HEK293 (cell line): ENCODE measurements around the gene BTRC.

Source experiments
- EGR2 ChIP-seq: fragments of 450-650 bp; formaldehyde crosslinking; IDR thresholded peaks from 2 replicates; pipeline ENCODE4 v1.5.1; 2016; ENCODE audit warnings: low read depth, missing biosample characterization, missing genetic modification characterization
- GLIS2 ChIP-seq: fragments of 450-650 bp; formaldehyde crosslinking; IDR thresholded peaks from 2 replicates; pipeline ENCODE4 v1.5.1; 2016; ENCODE audit warnings: missing biosample characterization, missing genetic modification characterization
- ZBTB20 ChIP-seq: fragments of 450-650 bp; formaldehyde crosslinking; IDR thresholded peaks from 2 replicates; pipeline ENCODE4 v1.5.1; 2016; ENCODE audit warnings: missing biosample characterization, missing genetic modification characterization
- ZNF292 ChIP-seq: fragments of 450-650 bp; formaldehyde crosslinking; IDR thresholded peaks from 2 replicates; pipeline ENCODE4 v1.5.1; 2016; ENCODE audit warnings: low read depth, missing biosample characterization, missing genetic modification characterization, borderline replicate concordance
- ZSCAN23 ChIP-seq: fragments of 450-650 bp; formaldehyde crosslinking; IDR thresholded peaks from 2 replicates; pipeline ENCODE4 v1.5.1; 2016; ENCODE audit warnings: missing biosample characterization, missing genetic modification characterization
- TF ChIP-seq, protein P1 (sequence below): fragments of 450-650 bp; formaldehyde crosslinking; IDR thresholded peaks from 2 replicates; pipeline ENCODE4 v1.5.1; 2016; ENCODE audit warnings: missing biosample characterization, missing genetic modification characterization

DNA sequence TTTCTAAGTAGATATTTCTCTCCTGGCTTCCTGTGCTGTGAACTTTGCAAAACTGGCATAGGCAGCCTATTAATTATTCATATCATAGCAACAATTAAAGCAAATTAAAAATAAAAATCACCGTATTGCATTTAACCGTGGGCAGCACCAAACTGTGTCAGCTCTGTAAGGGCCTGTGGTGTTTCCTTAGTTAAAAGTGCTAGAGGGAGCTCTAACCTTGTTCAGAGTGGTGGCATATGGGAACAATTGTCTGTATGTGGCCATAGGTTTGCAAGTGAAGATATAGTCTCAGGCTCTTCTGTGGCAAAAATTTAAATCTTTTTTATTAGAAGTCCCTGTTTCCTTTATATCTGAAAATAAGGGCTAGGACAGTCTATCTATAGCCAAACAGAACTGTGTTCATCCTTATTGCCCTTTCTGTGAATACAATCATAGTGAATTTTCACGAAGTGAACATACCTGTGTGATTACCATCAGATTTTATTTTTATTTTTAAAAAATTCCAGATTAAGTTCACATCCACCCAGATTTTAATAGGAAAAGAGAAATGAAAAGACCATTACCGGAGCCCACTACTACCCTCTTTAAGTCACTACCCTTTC, 141.5 kb downstream of the BTRC start:
- TF ChIP-seq ZBTB20 (tag by site-specific recombination) (no peak), ZNF292 (tag by site-specific recombination) (no peak), ZSCAN23 (no peak), GLIS2 (tag by site-specific recombination) (no peak), EGR2 (no peak)
- TF ChIP-seq, protein P1, sequence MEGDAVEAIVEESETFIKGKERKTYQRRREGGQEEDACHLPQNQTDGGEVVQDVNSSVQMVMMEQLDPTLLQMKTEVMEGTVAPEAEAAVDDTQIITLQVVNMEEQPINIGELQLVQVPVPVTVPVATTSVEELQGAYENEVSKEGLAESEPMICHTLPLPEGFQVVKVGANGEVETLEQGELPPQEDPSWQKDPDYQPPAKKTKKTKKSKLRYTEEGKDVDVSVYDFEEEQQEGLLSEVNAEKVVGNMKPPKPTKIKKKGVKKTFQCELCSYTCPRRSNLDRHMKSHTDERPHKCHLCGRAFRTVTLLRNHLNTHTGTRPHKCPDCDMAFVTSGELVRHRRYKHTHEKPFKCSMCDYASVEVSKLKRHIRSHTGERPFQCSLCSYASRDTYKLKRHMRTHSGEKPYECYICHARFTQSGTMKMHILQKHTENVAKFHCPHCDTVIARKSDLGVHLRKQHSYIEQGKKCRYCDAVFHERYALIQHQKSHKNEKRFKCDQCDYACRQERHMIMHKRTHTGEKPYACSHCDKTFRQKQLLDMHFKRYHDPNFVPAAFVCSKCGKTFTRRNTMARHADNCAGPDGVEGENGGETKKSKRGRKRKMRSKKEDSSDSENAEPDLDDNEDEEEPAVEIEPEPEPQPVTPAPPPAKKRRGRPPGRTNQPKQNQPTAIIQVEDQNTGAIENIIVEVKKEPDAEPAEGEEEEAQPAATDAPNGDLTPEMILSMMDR (tag by site-specific recombination): no peak
